Occipital lobe (tissue), 2 donors: ENCODE data around the gene DCAF6. TPM values are rescaled to one million over a fixed set of nuclear protein-coding genes. Genes with fewer than 3 reads are reported as not detected.
"Not testable (repeated sequence)": the region's sequence is repeated elsewhere in the genome, so short reads cannot be mapped to it uniquely, and the experiment has no call there.

Experiments
- DNase-seq: peaks from one replicate; lab custom pipeline; 2025; lab: John Stamatoyannopoulos, UW
- total RNA-seq: library from RNA; depleted of rRNA; stranded (reverse); fragments of >200 nt; gene quantifications from one replicate; pipeline ENCODE4 v1.2.3, GENCODE V29; 2014

DCAF6 gene
- total RNA-seq, 1 donor from 2014 or later: 71.3 TPM

GRCh38 chr1:167924102-167924501, 12.4 kb upstream of the DCAF6 start:
- DNase-seq: no peak

- DNase-seq: no peak
These were observed 11.8 kb upstream of the DCAF6 start for GRCh38 chr1:167924543-167925231.

DNA sequence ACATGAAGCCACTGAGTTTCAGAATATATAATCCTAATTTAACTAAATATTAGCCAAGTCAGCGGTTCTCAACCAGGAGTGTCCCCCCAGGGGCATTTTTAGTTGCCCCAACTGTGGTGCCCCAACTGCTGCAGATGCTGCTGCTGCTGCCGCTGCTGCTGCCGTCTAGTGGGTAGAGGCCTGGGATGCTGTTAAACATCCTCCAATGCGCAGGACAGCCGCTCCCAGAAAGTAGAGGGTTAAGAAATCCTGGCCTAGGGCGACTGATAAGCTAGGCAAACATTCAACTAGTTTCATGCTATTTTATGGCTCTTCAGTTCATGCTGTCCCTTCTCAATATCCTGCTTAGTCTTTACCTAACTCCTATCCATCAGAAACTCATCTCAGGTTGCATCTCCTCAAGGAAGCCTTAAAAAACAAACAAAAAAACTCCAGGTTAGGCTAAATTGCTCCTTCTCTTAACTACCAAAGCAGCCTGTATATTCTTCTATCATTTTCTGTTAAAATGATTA, 9.9 kb upstream of the DCAF6 start:
- DNase-seq: no peak

- no peak for DNase-seq
These were observed 9.3 kb upstream of the DCAF6 start for GRCh38 chr1:167927046-167927754.

DNA sequence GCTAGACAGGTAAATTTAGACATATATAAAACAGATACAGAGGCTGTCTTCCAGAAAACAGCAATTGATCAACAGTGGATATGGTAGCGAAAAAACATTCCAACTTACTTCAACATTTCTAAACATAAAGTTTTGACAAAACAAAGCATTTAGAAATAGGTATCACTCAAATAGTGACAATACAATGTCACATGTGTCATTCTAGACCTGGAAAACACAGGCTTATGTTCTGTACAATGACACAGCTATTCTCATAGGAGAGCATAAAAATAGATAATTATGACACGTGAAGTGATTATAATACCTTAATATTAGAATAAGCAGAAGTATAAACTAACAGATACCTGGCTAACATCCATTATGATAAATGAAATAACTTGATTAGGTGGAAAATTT, 8.0 kb upstream of the DCAF6 start:
- DNase-seq: no peak

DNA sequence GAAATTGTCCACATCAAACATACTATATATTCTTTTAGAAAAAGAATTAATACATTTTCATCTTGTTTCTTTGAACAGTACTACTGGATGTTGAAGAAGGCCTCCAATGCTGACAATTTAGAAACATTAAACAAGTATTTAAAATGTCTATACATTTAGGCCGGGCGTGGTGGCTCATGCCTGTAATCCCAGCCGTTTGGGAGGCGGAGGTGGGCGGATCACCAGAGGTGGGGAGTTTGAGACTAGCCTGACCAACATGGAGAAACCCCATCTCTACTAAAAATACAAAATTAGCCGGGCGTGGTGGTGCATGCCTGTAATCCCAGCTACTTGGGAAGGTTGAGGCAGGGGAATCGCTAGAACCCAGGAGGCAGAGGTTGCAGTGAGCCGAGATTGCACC, 7.6 kb upstream of the DCAF6 start:
- not testable (repeated sequence) for DNase-seq

DNA sequence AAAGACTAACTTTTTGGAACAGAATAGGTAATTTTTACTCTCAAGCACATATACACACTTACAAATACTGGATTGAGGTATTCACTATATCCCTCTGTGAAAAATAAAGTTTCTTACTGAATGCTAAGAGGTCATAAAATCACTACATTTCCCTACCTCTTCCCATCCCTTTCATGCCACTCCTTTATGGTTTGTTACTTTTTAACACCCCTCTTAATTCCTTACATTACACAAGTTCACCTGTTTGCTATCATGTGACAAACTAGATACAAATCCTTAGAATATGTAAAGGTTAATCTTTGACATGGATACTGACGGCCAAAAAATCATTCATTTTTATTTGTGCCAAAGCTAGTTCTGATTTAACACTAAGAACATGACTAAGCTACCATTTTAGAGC, 6.8 kb upstream of the DCAF6 start:
- no peak for DNase-seq

GRCh38 chr1:167933788-167934187, 2.7 kb upstream of the DCAF6 start:
- DNase-seq: no peak

GRCh38 chr1:167934426-167935215, 1.9 kb upstream of the DCAF6 start:
- DNase-seq: no peak

DNA sequence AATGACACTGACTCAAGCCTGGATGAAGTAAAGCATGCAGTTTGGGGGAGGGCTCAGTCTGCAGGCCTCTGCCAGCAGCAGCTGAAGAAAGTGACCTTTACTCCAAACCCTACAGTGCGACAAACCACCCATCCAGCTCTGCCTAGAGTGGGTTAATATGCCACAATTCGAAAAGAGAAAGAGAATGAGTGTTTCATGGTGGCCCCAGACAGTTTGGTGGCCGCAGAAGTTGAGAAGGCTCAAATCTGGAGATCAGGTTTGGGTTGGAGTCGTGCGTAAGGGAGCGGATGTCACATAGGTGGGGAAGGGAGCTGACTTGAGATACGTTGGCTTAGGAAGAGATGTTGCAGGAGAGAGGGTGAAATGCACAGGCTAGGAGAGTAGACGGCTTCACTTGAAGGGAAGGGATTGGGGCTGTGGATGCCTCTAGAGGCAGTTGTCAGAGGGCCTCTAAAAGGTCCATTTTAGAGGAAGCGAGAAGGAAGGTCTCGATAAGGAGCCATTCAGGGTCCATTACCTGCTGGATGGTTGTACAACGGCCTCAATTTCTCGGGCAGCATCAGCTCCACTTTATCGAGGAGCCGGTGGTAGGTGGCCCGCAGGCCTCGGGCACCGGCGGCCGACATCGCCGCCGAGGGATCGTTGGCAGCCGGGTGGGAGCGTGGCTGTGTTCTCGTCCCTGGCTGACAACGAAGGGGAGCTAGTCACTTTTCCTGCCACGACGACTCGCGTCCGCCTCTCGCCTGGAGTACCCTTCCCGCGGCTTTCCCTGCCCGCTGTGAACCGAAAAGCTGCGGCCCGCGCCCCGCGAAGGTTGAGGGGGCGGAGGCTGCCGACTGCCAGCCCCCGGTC, 1.0 kb upstream of the DCAF6 start:
- no peak for DNase-seq

DNA sequence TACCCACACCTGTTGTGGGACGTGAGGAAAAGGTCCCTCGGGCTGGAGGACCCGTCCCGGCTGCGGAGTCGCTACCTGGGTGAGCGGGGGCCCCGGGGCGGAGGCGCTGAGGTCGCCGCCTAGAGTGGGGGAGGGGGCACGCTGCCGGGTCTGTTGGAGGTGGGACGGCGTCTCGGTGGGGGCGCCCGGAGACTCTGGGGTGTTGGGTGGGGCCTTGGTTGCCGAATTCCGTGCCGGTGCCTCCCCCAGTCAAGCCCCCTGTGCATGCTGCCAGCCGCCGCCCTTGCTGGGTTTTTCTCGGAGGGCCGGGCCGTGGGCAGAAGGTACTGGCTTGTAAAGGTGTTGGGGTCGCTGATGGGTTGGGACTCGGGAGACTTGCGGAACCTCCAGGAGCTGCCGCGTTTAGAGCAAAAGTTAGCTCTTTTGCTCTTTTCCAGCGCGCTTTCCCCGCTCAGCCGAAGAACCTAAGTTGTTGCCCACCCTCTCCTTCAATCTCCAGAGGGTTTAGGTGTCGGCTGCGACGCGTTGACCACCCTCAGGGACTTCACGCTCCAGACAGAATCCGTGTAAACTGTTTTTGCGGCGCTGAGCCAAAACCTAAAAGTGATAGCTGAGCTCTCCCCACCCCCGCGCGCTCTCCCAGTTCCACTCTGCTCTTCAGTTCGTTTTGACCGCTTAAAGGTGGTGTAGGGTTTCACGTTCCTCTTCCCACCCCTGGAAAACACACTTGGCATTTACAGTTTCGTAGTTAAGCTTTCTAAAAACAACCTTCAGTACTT, 636 bp downstream of the DCAF6 start, which contains the start of gene MPC2:
Gene MPC2, minus strand, starts transcription at position 143 of the 779 bp plus-strand sequence. CDS start 1,231 bp downstream, outside the sequence.
- DNase-seq: peak; percentile 33

GRCh38 chr1:167937709-167938010, 1.2 kb downstream of the DCAF6 start:
- no peak for DNase-seq

DNA sequence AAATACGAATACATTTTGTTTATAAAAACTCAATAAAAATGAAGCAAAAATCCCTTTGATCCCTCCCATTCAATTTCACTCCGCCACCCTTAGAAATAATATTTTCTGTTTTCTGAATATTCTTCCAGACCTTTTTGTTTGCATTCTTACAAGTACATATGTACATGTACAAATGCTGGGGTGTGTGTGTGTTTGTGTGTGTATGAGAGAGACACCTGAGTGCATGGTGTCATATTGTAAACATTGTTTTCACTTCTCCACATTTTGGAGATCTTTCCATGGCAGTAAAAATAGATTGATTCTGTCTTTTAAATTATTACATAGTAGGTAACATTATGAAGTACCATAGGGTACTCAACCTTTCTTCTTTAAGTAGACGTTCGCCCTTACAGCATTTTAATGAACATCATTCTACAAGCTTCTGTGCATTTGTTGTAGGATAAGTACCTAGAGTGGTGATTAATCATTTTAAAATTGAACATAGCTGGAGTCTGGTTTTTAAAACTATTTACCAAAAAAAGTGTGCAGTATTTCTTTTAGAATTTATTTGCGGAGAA, 1.7 kb downstream of the DCAF6 start:
- no peak for DNase-seq

GRCh38 chr1:167940264-167940663, 3.8 kb downstream of the DCAF6 start:
- DNase-seq: no peak

DNA sequence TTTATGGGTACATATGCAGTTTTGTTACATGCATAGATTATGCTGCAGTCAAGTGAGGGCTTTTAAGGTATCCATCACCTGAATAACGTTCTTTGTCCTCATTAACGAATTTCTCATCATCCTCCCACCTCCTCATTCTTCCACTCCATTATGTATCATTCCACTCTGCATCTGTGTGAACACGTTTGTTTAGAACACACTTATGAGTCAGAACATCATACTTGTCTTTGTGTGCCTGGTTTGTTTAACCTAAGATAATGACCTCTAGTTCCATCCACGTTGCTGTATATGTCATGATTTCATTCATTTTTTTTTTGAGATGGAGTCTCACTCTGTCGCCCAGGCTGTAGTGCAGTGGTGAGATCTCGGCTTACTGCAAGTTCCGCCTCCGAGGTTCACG, 7.1 kb downstream of the DCAF6 start:
- no peak for DNase-seq

DNA sequence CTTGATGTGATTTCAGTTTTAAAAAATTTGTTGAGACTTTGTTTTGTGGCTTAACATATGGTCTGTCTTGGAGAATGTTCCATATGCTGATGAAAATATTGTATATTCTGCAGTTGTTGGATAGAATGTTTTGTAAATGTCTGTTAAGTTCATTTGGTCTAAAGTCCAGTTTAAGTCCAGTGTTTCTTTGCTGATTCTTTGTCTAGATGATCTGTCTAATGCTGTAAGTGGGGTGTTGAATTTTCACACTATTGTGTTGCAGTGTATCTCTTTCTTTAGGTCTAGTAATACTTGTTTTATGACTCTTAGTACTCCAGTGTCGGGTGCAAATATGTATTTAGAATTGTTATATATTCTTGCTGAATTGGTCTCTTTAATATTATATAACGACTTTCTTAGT, 11.2 kb downstream of the DCAF6 start:
- no peak for DNase-seq

DNA sequence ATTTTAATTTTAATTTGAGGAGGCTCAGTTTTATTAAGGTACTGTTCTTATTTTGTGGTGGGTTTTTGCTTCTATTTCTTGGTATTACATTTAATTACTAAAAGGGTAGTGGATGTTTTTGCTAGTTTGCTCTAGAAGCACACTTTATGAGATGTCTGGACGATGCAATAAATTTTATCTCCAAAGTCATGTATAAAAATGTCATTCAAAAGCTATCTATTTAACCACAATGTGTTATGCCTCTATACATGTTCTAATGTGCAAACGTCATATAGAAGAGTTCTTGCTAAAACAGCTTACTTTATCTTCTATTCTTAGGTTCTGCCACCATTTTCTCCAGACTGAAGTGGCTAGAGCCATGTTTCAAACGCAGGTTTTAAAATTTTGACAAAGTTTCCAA, 13.3 kb downstream of the DCAF6 start:
- DNase-seq: no peak

DNA sequence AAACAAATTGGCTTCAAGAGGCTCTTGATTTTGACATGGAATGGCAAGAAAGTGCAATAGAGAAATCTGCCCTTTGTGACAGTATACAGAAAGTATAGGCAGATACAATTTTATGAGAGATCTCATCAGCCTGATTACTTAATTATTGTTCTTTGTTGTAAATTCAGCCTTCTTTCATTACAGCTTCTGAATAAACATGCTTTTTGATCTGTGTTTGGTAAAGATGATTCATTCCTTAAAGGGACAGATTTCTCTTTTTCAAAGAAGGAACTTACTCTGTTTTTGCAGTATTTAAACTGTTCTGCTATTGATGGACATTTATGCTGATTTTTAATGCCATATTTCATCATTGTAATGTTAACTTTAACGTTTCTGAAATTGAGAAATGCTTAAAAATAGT, 14.1 kb downstream of the DCAF6 start:
- DNase-seq: no peak

DNA sequence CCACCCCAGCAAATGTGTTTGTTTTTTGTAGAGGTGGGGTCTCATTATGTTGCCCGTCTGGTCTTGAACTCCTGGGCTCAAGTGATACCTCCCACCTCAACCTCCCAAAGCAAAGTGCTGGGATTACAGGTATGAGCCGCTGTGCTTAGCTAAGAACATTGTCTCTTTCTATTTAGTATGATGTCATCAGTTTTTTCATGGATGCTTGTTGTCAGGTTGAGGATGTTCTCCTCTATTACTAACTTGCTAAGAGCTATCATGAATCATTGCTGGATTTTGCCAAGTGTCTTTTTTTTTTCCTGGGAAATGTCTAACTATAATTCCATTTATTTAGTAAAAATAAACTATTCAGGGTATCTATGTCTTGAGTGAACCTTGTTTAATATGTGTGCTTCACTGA, 19.4 kb downstream of the DCAF6 start:
- DNase-seq: no peak

DNA sequence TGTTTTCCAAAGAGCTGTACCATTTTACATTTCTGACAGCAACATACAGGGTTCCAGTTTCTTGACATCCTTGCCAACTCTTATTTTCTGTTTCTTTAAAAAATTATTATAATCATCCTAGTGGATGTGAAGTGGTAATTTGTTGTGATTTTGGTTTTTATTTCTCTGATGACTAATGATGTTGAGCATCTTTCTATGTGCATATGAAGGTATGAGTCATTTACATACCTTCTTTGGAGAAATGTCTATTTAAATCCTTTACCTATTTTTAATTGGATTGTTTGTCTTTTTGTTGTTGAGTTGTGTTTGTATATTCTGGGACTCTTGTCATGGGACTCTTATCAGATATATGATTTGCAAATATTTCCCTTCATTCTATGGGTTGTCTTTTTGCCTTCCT, 21.2 kb downstream of the DCAF6 start:
- DNase-seq: no peak
